Cardiac fibroblast (primary cell): ENCODE data around the gene ZC3H18.

Source experiments
- DNase-seq, 2 donors: peaks; one replicate each; pipeline versions ENCODE4 v3.0.0 to v3.0.0-alpha.2; 2010; ENCODE audit warnings: low read depth in 2 of 2
- H3K4me3 ChIP-seq, 2 donors: replicated peaks in 1 of 2; 1 replicate in 1 of 2; 2 replicates in 1 of 2; pipeline ENCODE4 v1.5.1; 2011; ENCODE audit warnings: low read depth in 2 of 2, low read length in 2 of 2, mild to moderate bottlenecking in 2 of 2, moderate library complexity in 1 of 2
- CTCF ChIP-seq: IDR thresholded peaks from one replicate; pipeline ENCODE4 v1.5.1; 2011; ENCODE audit warnings: low read depth, mild to moderate bottlenecking, low read length, inconsistent platforms

The ZC3H18 gene

GRCh38 chr16:88616736-88617135 is 46.5 kb downstream of the ZC3H18 start:
- TF ChIP-seq CTCF: no peak
- no peak overlapping the region for H3K4me3 ChIP-seq
- DNase-seq: no peak

- TF ChIP-seq CTCF: no peak
- no peak for DNase-seq
- no peak overlapping the region for H3K4me3 ChIP-seq
These were observed 47.2 kb downstream of the ZC3H18 start for GRCh38 chr16:88617268-88618031.

- TF ChIP-seq CTCF: no peak
- no peak for DNase-seq
- H3K4me3 ChIP-seq: no peak overlapping the region
These were observed 48.2 kb downstream of the ZC3H18 start for GRCh38 chr16:88618182-88618955.

GRCh38 chr16:88618956-88619667 is 48.9 kb downstream of the ZC3H18 start:
- TF ChIP-seq CTCF: no peak
- no peak for DNase-seq
- H3K4me3 ChIP-seq: no peak overlapping the region

GRCh38 chr16:88619859-88620815 is 49.9 kb downstream of the ZC3H18 start:
- no peak overlapping the region for H3K4me3 ChIP-seq
- peak in 1 of 2 donors; percentile 29 for DNase-seq
- no peak for TF ChIP-seq CTCF

GRCh38 chr16:88622125-88622524 is 51.9 kb downstream of the ZC3H18 start:
- TF ChIP-seq CTCF: no peak
- DNase-seq: no peak
- H3K4me3 ChIP-seq: no peak overlapping the region
